Measurements from ENCODE around the gene DDX20.

DNA sequence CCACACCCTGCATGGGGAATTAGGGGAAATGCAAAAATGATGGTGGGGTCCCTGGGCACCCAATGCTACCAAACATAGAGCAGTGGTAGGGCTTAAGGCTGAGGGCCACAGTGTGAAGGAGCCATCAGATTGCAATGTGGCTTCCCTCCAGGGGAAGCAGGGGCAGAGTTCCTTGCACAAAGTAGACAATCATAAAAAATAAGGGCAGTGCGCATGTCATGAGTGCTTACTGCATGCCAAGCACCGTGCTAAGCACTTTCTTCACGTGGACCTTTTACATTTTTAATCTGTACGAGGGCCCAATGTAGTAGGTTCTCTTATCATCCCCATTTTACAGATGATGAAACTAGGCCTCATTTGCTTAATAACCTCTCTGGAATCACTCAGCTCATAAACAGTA is 56.6 kb downstream of the DDX20 start:
- TF ChIP-seq, protein P1, sequence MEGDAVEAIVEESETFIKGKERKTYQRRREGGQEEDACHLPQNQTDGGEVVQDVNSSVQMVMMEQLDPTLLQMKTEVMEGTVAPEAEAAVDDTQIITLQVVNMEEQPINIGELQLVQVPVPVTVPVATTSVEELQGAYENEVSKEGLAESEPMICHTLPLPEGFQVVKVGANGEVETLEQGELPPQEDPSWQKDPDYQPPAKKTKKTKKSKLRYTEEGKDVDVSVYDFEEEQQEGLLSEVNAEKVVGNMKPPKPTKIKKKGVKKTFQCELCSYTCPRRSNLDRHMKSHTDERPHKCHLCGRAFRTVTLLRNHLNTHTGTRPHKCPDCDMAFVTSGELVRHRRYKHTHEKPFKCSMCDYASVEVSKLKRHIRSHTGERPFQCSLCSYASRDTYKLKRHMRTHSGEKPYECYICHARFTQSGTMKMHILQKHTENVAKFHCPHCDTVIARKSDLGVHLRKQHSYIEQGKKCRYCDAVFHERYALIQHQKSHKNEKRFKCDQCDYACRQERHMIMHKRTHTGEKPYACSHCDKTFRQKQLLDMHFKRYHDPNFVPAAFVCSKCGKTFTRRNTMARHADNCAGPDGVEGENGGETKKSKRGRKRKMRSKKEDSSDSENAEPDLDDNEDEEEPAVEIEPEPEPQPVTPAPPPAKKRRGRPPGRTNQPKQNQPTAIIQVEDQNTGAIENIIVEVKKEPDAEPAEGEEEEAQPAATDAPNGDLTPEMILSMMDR (conservative IDR thresholded peaks at IDR 0.05 in 1 of 2, IDR thresholded peaks at IDR 0.05 in 1 of 2; ENCODE audit: extremely low read depth in 1 of 2, insufficient read depth in 1 of 2, low read depth in 1 of 2, low read length in 2 of 2), result no peak
- no peak for TF ChIP-seq EZH2 (IDR thresholded peaks at IDR 0.05; ENCODE audit: borderline replicate concordance, low read length)

Measured in mammary epithelial cell (primary cell).